ENCODE results near the gene ZNF496. TPM values are rescaled to one million over a fixed set of nuclear protein-coding genes. Genes with fewer than 3 reads are reported as not detected.

ZNF496 gene
- total RNA-seq, 2 donors from 2014 or later: 63.5 to 65.6 TPM

DNA sequence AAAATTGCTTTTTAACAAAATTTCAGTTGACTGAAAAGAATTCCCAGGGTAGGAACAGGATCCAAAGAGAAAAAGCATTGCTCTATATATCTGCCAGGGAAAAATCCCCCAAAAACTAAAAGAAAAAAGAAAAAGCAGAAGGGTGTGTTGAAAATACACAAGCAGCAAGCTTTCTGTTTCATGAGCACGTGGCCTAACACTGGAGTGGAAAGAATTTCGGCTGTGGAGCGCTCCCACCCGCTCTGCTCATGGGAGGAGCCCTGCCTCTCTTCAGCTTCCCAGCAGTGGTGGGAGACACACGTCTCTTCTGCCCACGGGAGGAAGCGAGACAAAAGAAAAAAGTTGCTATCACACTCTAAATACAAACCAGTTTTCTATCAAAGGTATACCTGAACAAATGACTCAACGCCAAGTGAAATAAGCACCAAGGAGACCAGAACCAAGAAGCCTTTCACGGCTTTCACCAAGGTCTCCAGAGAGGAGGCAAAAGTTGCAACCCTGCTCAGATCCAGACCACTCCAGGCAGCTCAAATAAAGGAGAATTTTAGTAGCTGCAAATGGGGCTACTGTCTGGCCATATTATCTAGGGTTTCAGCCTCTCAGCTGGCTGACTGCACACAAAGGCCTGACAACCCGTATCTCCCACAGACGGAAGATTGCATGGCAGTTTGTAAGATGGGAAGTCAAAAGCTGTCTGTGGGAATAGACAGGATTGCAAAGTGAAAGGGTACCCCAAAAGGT is 29.5 kb upstream of the ZNF496 start:
- DNase-seq: no peak
- Histone ChIP-seq H3K27me3 (ENCODE audit: control insufficient read depth, insufficient read depth, low read length, poor library complexity, severe bottlenecking) (peaks cover 15% of the 10 kb centered on the region), H3K9ac (ENCODE audit: extremely low read depth, low read length, poor library complexity, severe bottlenecking) (no peak overlapping the region), H3K9me3 (ENCODE audit: control insufficient read depth, low read length) (peaks cover 23% of the 10 kb centered on the region), H3K4me1 (ENCODE audit: control insufficient read depth, insufficient read depth, low read length) (peaks cover 16% of the 10 kb centered on the region), H3K4me3 (ENCODE audit: low read length) (no peak overlapping the region), H3K27ac (ENCODE audit: low read depth, low read length) (no peak overlapping the region), H3K36me3 (ENCODE audit: control insufficient read depth, insufficient read depth, low read length) (no peaks in the 10 kb centered on the region)
- peaks cover 36% of the 10 kb centered on the region for H3K9me3 Mint-ChIP-seq
- H3K4me3 Mint-ChIP-seq: no peak overlapping the region
- TF ChIP-seq, protein P1, sequence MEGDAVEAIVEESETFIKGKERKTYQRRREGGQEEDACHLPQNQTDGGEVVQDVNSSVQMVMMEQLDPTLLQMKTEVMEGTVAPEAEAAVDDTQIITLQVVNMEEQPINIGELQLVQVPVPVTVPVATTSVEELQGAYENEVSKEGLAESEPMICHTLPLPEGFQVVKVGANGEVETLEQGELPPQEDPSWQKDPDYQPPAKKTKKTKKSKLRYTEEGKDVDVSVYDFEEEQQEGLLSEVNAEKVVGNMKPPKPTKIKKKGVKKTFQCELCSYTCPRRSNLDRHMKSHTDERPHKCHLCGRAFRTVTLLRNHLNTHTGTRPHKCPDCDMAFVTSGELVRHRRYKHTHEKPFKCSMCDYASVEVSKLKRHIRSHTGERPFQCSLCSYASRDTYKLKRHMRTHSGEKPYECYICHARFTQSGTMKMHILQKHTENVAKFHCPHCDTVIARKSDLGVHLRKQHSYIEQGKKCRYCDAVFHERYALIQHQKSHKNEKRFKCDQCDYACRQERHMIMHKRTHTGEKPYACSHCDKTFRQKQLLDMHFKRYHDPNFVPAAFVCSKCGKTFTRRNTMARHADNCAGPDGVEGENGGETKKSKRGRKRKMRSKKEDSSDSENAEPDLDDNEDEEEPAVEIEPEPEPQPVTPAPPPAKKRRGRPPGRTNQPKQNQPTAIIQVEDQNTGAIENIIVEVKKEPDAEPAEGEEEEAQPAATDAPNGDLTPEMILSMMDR (conservative IDR thresholded peaks at IDR 0.05): no peak
- H3K27ac Mint-ChIP-seq: no peak overlapping the region
- WGBS, 2 experiments (ENCODE audit: insufficient coverage in 1 of 2, insufficient read length in 1 of 2): 83 to 88% methylated on average over 3 to 11 of the region's 11 CpGs
- peaks cover 40% of the 10 kb centered on the region for H3K4me1 Mint-ChIP-seq
- H3K27me3 Mint-ChIP-seq (ENCODE audit: insufficient read depth): peaks cover 18% of the 10 kb centered on the region
- H3K36me3 Mint-ChIP-seq (ENCODE audit: low read depth): peaks cover 3% of the 10 kb centered on the region

DNA sequence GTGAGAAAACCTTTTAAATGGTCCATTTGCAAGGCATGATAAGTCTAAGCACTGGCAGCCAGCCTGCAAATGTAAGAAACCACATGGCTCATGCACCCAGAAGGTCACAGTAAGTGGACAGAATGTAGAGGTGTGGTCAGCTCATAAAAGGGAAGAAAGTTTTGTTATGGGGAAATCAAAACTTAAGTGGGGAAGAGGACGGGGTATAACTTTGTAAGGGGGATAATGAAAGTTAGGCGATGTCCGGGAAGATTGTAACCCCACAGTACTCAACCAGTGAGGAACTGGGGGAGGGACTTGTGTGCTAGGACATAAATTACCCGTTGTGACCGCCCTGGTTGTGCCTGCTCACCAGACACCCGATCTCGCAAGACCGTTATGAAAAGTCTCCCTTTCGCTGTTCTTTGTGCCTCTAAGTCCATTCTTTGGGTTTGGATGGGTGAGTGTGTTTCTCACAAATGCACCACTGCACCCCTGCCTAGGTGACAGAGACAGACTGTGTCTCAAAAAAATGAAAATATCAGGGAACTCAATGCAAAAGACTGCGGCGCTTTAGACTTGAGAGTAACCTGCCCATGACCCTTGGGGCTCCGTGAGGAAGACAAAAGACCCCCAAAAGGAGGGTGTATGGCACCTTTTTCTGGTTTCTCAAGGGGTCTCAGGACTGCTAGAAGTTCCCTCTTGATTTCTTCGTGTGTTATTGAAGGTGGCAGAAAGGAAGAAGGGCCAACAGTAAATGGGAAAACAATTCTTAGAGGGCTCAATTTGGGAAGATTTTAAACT is 28.6 kb upstream of the ZNF496 start:
- peaks cover 36% of the 10 kb centered on the region for H3K9me3 Mint-ChIP-seq
- no peak for DNase-seq
- no peak overlapping the region for H3K27ac ChIP-seq (ENCODE audit: low read depth, low read length)
- H3K4me1 ChIP-seq (ENCODE audit: control insufficient read depth, insufficient read depth, low read length): peaks cover 17% of the 10 kb centered on the region
- peaks cover 18% of the 10 kb centered on the region for H3K27me3 Mint-ChIP-seq (ENCODE audit: insufficient read depth)
- no peak overlapping the region for H3K9ac ChIP-seq (ENCODE audit: extremely low read depth, low read length, poor library complexity, severe bottlenecking)
- 87 to 89% methylated on average over 7 to 13 of the region's 13 CpGs for WGBS, 2 experiments (ENCODE audit: insufficient coverage in 1 of 2, insufficient read length in 1 of 2)
- H3K4me3 Mint-ChIP-seq: no peak overlapping the region
- TF ChIP-seq, protein P1 (conservative IDR thresholded peaks at IDR 0.05): no peak
- peaks cover 25% of the 10 kb centered on the region for H3K9me3 ChIP-seq (ENCODE audit: control insufficient read depth, low read length)
- H3K27me3 ChIP-seq (ENCODE audit: control insufficient read depth, insufficient read depth, low read length, poor library complexity, severe bottlenecking): peaks cover 15% of the 10 kb centered on the region
- no peaks in the 10 kb centered on the region for H3K36me3 ChIP-seq (ENCODE audit: control insufficient read depth, insufficient read depth, low read length)
- peaks cover 3% of the 10 kb centered on the region for H3K36me3 Mint-ChIP-seq (ENCODE audit: low read depth)
- H3K4me3 ChIP-seq (ENCODE audit: low read length): no peak overlapping the region
- H3K4me1 Mint-ChIP-seq: peaks cover 46% of the 10 kb centered on the region
- H3K27ac Mint-ChIP-seq: no peak overlapping the region

DNA sequence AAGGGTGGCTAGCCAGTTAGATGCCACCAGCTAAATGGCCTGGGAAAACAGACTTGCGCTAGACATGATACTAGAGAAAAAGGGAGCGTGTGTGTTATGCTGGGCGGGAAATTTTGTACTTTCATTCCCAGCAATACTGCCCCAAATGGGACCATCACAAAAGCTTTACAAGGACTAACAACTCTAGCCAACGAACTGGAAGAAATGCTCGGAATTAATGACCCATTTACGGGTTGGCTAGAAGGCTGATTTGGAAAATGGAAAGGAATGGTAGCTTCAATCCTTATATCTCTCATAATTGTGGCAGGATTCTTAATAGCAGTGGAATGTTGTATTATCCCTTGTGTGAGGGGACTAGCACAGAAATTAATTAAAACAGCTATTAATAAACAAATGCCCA is 27.9 kb upstream of the ZNF496 start:
- Histone ChIP-seq H3K4me1 (ENCODE audit: control insufficient read depth, insufficient read depth, low read length) (peaks cover 19% of the 10 kb centered on the region), H3K4me3 (ENCODE audit: low read length) (no peak overlapping the region), H3K9me3 (ENCODE audit: control insufficient read depth, low read length) (peaks cover 18% of the 10 kb centered on the region), H3K27ac (ENCODE audit: low read depth, low read length) (no peak overlapping the region), H3K9ac (ENCODE audit: extremely low read depth, low read length, poor library complexity, severe bottlenecking) (no peak overlapping the region), H3K36me3 (ENCODE audit: control insufficient read depth, insufficient read depth, low read length) (no peaks in the 10 kb centered on the region), H3K27me3 (ENCODE audit: control insufficient read depth, insufficient read depth, low read length, poor library complexity, severe bottlenecking) (peaks cover 15% of the 10 kb centered on the region)
- Mint-ChIP-seq H3K27me3 (ENCODE audit: insufficient read depth) (peaks cover 18% of the 10 kb centered on the region), H3K27ac (no peak overlapping the region), H3K36me3 (ENCODE audit: low read depth) (no peaks in the 10 kb centered on the region), H3K4me3 (no peak overlapping the region), H3K9me3 (peaks cover 31% of the 10 kb centered on the region), H3K4me1 (peaks cover 48% of the 10 kb centered on the region)
- WGBS, 2 experiments (ENCODE audit: insufficient coverage in 1 of 2, insufficient read length in 1 of 2): 94% methylated on average over 3 to 6 of the region's 6 CpGs
- TF ChIP-seq, protein P1 (conservative IDR thresholded peaks at IDR 0.05): no peak
- DNase-seq: no peak

Data from endodermal cell (in vitro differentiated cells).